HepG2 (cell line): ENCODE results near the gene SLC35G2. TPM values are rescaled to one million over a fixed set of nuclear protein-coding genes. Genes with fewer than 3 reads are reported as not detected.

Experiments used
- CBFB ChIP-seq: sonication (generic); formaldehyde crosslinking; IDR thresholded peaks from 2 replicates; pipeline ENCODE4 v1.4.0; 2020; ENCODE audit warnings: missing genetic modification reagents
- FOSL2 ChIP-seq: sonication (generic); formaldehyde crosslinking; IDR thresholded peaks from 2 replicates; pipeline ENCODE4 v1.4.0; 2020; ENCODE audit warnings: missing genetic modification reagents
- HHEX ChIP-seq: IDR thresholded peaks from 2 replicates; pipeline ENCODE4 v1.6.1; 2016; ENCODE audit warnings: control low read depth
- HMGA1 ChIP-seq: sonication (generic); formaldehyde crosslinking; conservative IDR thresholded peaks from 2 replicates; pipeline ENCODE4 v1.4.0; 2020; ENCODE audit warnings: missing genetic modification reagents
- HNRNPK ChIP-seq: fragments of 200-400 bp; formaldehyde crosslinking; IDR thresholded peaks from 2 replicates; pipeline ENCODE4 v1.6.1; 2018; ENCODE audit warnings: low read length, low read depth, moderate library complexity, mild to moderate bottlenecking; ENCODE audit not compliant: poor library complexity, severe bottlenecking
- MAX ChIP-seq: IDR thresholded peaks from 2 replicates; pipeline ENCODE4 v1.6.1; 2012; ENCODE audit warnings: inconsistent platforms
- MEIS1 ChIP-seq: sonication (generic); formaldehyde crosslinking; IDR thresholded peaks from 2 replicates; pipeline ENCODE4 v1.9.0; 2021; ENCODE audit warnings: mild to moderate bottlenecking, missing genetic modification reagents, moderate library complexity, borderline replicate concordance
- MTF2 ChIP-seq: sonication (generic); formaldehyde crosslinking; IDR thresholded peaks from 2 replicates; pipeline ENCODE4 v1.5.0; 2020; ENCODE audit warnings: missing genetic modification reagents, borderline replicate concordance
- NFE2 ChIP-seq: sonication (generic); formaldehyde crosslinking; IDR thresholded peaks from 2 replicates; pipeline ENCODE4 v1.4.0; 2020; ENCODE audit warnings: missing genetic modification reagents
- PBX2 ChIP-seq: IDR thresholded peaks from 2 replicates; pipeline ENCODE4 v1.6.1; 2016; ENCODE audit warnings: control low read depth
- PHF8 ChIP-seq: sonication (generic); formaldehyde crosslinking; IDR thresholded peaks from 2 replicates; pipeline ENCODE4 v1.5.0; 2020; ENCODE audit warnings: missing genetic modification reagents
- SUZ12 ChIP-seq: fragments of 150-350 bp; IDR thresholded peaks from 2 replicates; pipeline ENCODE4 v1.6.1; 2014; ENCODE audit warnings: low read depth, low read length
- TBL1XR1 ChIP-seq: fragments of 150-350 bp; IDR thresholded peaks from 2 replicates; pipeline ENCODE4 v1.6.1; 2014; ENCODE audit warnings: borderline replicate concordance, low read length; ENCODE audit not compliant: partially characterized antibody
- TBX2 ChIP-seq: sonication (generic); formaldehyde crosslinking; IDR thresholded peaks from 2 replicates; pipeline ENCODE4 v1.5.0; 2020; ENCODE audit warnings: missing genetic modification reagents, mild to moderate bottlenecking, borderline replicate concordance
- TFDP2 ChIP-seq: sonication (generic); formaldehyde crosslinking; IDR thresholded peaks from 2 replicates; pipeline ENCODE4 v1.4.0; 2020; ENCODE audit warnings: missing genetic modification reagents
- THAP7 ChIP-seq: sonication (generic); formaldehyde crosslinking; IDR thresholded peaks from 2 replicates; pipeline ENCODE4 v1.8.1; 2023; ENCODE audit warnings: mild to moderate bottlenecking, missing genetic modification reagents
- TIGD3 ChIP-seq: sonication (generic); formaldehyde crosslinking; IDR thresholded peaks from 2 replicates; pipeline ENCODE4 v1.5.1; 2020; ENCODE audit warnings: mild to moderate bottlenecking, missing genetic modification reagents, borderline replicate concordance
- U2AF1 ChIP-seq: fragments of 200-400 bp; formaldehyde crosslinking; optimal IDR thresholded peaks from 2 replicates; pipeline ENCODE3; 2017; ENCODE audit warnings: mild to moderate bottlenecking, low read depth, low read length
- ZBTB7A ChIP-seq: sonication (generic); formaldehyde crosslinking; IDR thresholded peaks from 2 replicates; pipeline ENCODE4 v1.8.0; 2022; ENCODE audit warnings: mild to moderate bottlenecking, missing genetic modification reagents
- ZNF235 ChIP-seq: sonication (generic); formaldehyde crosslinking; IDR thresholded peaks from 2 replicates; pipeline ENCODE4 v1.8.1; 2023; ENCODE audit warnings: mild to moderate bottlenecking, missing genetic modification reagents, borderline replicate concordance
- ZNF251 ChIP-seq: sonication (generic); formaldehyde crosslinking; IDR thresholded peaks from 2 replicates; pipeline ENCODE4 v1.9.0; 2021; ENCODE audit warnings: mild to moderate bottlenecking, missing genetic modification reagents
- ZNF33B ChIP-seq: sonication (generic); formaldehyde crosslinking; IDR thresholded peaks from 2 replicates; pipeline ENCODE4 v1.5.1; 2020; ENCODE audit warnings: mild to moderate bottlenecking, missing genetic modification reagents
- ZNF383 ChIP-seq: sonication (generic); formaldehyde crosslinking; IDR thresholded peaks from 2 replicates; pipeline ENCODE4 v1.4.0; 2020; ENCODE audit warnings: missing genetic modification reagents, mild to moderate bottlenecking, borderline replicate concordance
- ZNF589 ChIP-seq: sonication (generic); formaldehyde crosslinking; conservative IDR thresholded peaks from 2 replicates; pipeline ENCODE4 v1.8.0; 2022; ENCODE audit warnings: mild to moderate bottlenecking, moderate library complexity, missing genetic modification reagents
- ZNF614 ChIP-seq: IDR thresholded peaks from 2 replicates; pipeline ENCODE4 v1.6.1; 2018; ENCODE audit warnings: missing biosample characterization, missing genetic modification reagents, inconsistent platforms, borderline replicate concordance
- ZNF879 ChIP-seq: sonication (generic); formaldehyde crosslinking; IDR thresholded peaks from 2 replicates; pipeline ENCODE4 v1.8.1; 2023; ENCODE audit warnings: missing genetic modification reagents
- ZSCAN21 ChIP-seq: sonication (generic); formaldehyde crosslinking; IDR thresholded peaks from 2 replicates; pipeline ENCODE4 v1.8.0; 2022; ENCODE audit warnings: mild to moderate bottlenecking, missing genetic modification reagents, moderate library complexity, borderline replicate concordance
- polyA plus RNA-seq, 8 experiments: library from polyadenylated mRNA; depleted of rRNA in 3 of 8; stranded (reverse) in 7 of 8; unstranded in 1 of 8; fragments of >200 nt; fragmentation: Illumina TruSeq in 4 of 8; extraction: Trizol in 4 of 8; gene quantifications; 2 replicates each; pipeline versions ENCODE4 v1.2.1 to v1.2.3, GENCODE V29; 2011 to 2016; ENCODE audit warnings: low read depth in 4 of 8, missing spikeins in 1 of 8, mixed read lengths in 1 of 8; ENCODE audit not compliant: insufficient read depth in 1 of 8
- total RNA-seq, 5 experiments: library from RNA; depleted of rRNA; stranded (reverse); fragments of >200 nt; fragmentation: Illumina TruSeq; extraction: Trizol; gene quantifications; 2 replicates each; pipeline ENCODE4 v1.2.3, GENCODE V29; 2016; ENCODE audit warnings: low read depth in 1 of 5

Gene SLC35G2
- total and polyA plus RNA-seq, 2 of the 13 experiments (the other 11 are each of a cell fraction or from before 2014, with no cell fraction given), result 7.6 to 10.3 TPM

GRCh38 chr3:136818769-136819391 lies at the start of gene SLC35G2 (continued):
- TF ChIP-seq ZNF235 (CRISPR knock-in tag), result no peak
- 0 out of 2 replicates have a peak, but pooled peaks have one; percentile 27 for TF ChIP-seq MAX
- no peak for TF ChIP-seq ZNF879 (CRISPR knock-in tag)
- TF ChIP-seq PHF8 (CRISPR knock-in tag), result peak; percentile 75
- TF ChIP-seq HHEX (CRISPR knock-in tag), result no peak
- no peak for TF ChIP-seq NFE2
- TF ChIP-seq ZNF251 (CRISPR knock-in tag), result no peak
- TF ChIP-seq TBX2 (CRISPR knock-in tag), result peak; percentile 35
- no peak for TF ChIP-seq FOSL2 (CRISPR knock-in tag)
- no peak for TF ChIP-seq THAP7 (CRISPR knock-in tag)
- no peak for TF ChIP-seq TIGD3 (CRISPR knock-in tag)
- peak; percentile 55; the same call in 1 of the 2 replicates for TF ChIP-seq MEIS1 (CRISPR knock-in tag)
- TF ChIP-seq TFDP2 (CRISPR knock-in tag), result no peak; the same call in 1 of the 2 replicates
- TF ChIP-seq SUZ12, result no peak
- no peak for TF ChIP-seq TBL1XR1
- no peak for TF ChIP-seq PBX2 (CRISPR knock-in tag)
- TF ChIP-seq HNRNPK, result peak; percentile 25
- TF ChIP-seq ZNF589, result 0 out of 2 replicates have a peak, but pooled peaks have one; percentile 17
- no peak for TF ChIP-seq ZNF33B (CRISPR knock-in tag)
- 0 out of 2 replicates have a peak, but pooled peaks have one; percentile 37 for TF ChIP-seq MTF2
- TF ChIP-seq ZBTB7A, result peak; percentile 79; the same call in 1 of the 2 replicates
- TF ChIP-seq HMGA1 (CRISPR knock-in tag), result no peak
- TF ChIP-seq U2AF1, result no peak
- TF ChIP-seq ZSCAN21 (CRISPR knock-in tag), result peak; percentile 59
- TF ChIP-seq ZNF383 (CRISPR knock-in tag), result no peak
- no peak for TF ChIP-seq ZNF614 (CRISPR knock-in tag)
- no peak; the same call in 1 of the 2 replicates for TF ChIP-seq CBFB (CRISPR knock-in tag)
